MCF 10A (cell line): ENCODE measurements around the gene SF3A2. TPM values are rescaled to one million over a fixed set of nuclear protein-coding genes. Genes with fewer than 3 reads are reported as not detected.

Source experiments
- BruUV-seq: library from RNA; stranded (reverse); fragments of 400-500 nt; replicated peaks from 2 replicates; lab custom pipeline; 2021; lab: Mats Ljungman, UMichigan
- CTCF ChIA-PET: fragments of 300-600 bp; sonication (Branson Sonifier 250); formaldehyde crosslinking; extraction: SDS; loops from one replicate; lab custom pipeline; 2021; ENCODE audit warnings: antibody characterized with exemption, inconsistent platforms; lab: Yijun Ruan, JAX
- POLR2A ChIA-PET: fragments of 300-600, 350-650 bp; sonication (Branson Sonifier 250); formaldehyde crosslinking; extraction: SDS; loops from one replicate; lab custom pipeline; 2020; ENCODE audit warnings: antibody characterized with exemption, inconsistent platforms; lab: Yijun Ruan, JAX
- DNase-seq: peaks from one replicate; pipeline ENCODE4 v3.0.0-alpha.2; 2018; ENCODE audit not compliant: unreplicated experiment
- H3K27ac Mint-ChIP-seq: one replicate; pipeline ENCODE4 v1.8.0; 2022; ENCODE audit warnings: mild to moderate bottlenecking, low read depth, mixed read lengths; ENCODE audit not compliant: unreplicated experiment
- H3K27me3 Mint-ChIP-seq: one replicate; pipeline ENCODE4 v1.8.0; 2022; ENCODE audit warnings: mixed read lengths; ENCODE audit not compliant: insufficient read depth, unreplicated experiment
- H3K36me3 Mint-ChIP-seq: one replicate; pipeline ENCODE4 v1.8.0; 2022; ENCODE audit warnings: mild to moderate bottlenecking, moderate library complexity, mixed read lengths; ENCODE audit not compliant: insufficient read depth, unreplicated experiment
- H3K4me1 Mint-ChIP-seq: one replicate; pipeline ENCODE4 v1.8.0; 2022; ENCODE audit warnings: mixed read lengths; ENCODE audit not compliant: insufficient read depth, unreplicated experiment
- H3K4me3 Mint-ChIP-seq: one replicate; pipeline ENCODE4 v1.8.0; 2022; ENCODE audit warnings: mild to moderate bottlenecking, moderate library complexity, mixed read lengths; ENCODE audit not compliant: unreplicated experiment
- H3K9me3 Mint-ChIP-seq: one replicate; pipeline ENCODE4 v1.8.0; 2022; ENCODE audit warnings: mixed read lengths; ENCODE audit not compliant: unreplicated experiment
- CTCF ChIP-seq: fragments of 200-600 bp; IDR thresholded peaks from one replicate; pipeline ENCODE4 v1.8.0; 2022; ENCODE audit warnings: antibody characterized with exemption, mild to moderate bottlenecking; ENCODE audit not compliant: unreplicated experiment
- intact Hi-C: fragments of 100-400 bp; cut with micrococcal nuclease; formaldehyde crosslinking; loops from 2 replicates; pipeline ENCODE4 v1.14.1; 2022
- total RNA-seq: library from RNA; stranded (reverse); gene quantifications from 2 replicates; pipeline ENCODE4 v1.2.3, GENCODE V29; 2022

SF3A2 gene
- total RNA-seq, 1 experiment from 2014 or later = 101 TPM

GRCh38 chr19:2227415-2228156 is 9.0 kb upstream of the SF3A2 start:
- peaks cover 4% of the 10 kb centered on the region for H3K4me1 Mint-ChIP-seq
- no peak for DNase-seq
- peaks cover 60% of the 10 kb centered on the region for H3K36me3 Mint-ChIP-seq
- CTCF ChIA-PET = no interaction called here
- no peak overlapping the region for H3K4me3 Mint-ChIP-seq
- no peaks in the 10 kb centered on the region for H3K27me3 Mint-ChIP-seq
- no peaks in the 10 kb centered on the region for H3K9me3 Mint-ChIP-seq
- no TSS peak for BruUV-seq
- no peak for TF ChIP-seq CTCF
- H3K27ac Mint-ChIP-seq = no peak overlapping the region
- intact Hi-C loops = no loop called here
- POLR2A ChIA-PET = no interaction called here

- intact Hi-C loops = no loop called here
- no peaks in the 10 kb centered on the region for H3K9me3 Mint-ChIP-seq
- H3K36me3 Mint-ChIP-seq = peaks cover 63% of the 10 kb centered on the region
- BruUV-seq = no TSS peak
- POLR2A ChIA-PET = no interaction called here
- no peak overlapping the region for H3K27ac Mint-ChIP-seq
- H3K4me1 Mint-ChIP-seq = peaks cover 4% of the 10 kb centered on the region
- CTCF ChIA-PET = interaction anchor here (1.1 kb wide), 1 partner anchor 12 kb away, joined by 3 read pairs; no protein-coding TSS in a partner anchor
- no peaks in the 10 kb centered on the region for H3K27me3 Mint-ChIP-seq
- no peak overlapping the region for H3K4me3 Mint-ChIP-seq
- no peak for TF ChIP-seq CTCF
- DNase-seq = no peak
Observed at GRCh38 chr19:2228157-2229030, 8.2 kb upstream of the SF3A2 start.

GRCh38 chr19:2229103-2230032 is 7.3 kb upstream of the SF3A2 start:
- POLR2A ChIA-PET = interaction anchor here (0.8 to 1.5 kb wide), 3 partner anchors 10 to 144 kb away, joined by 3 to 5 read pairs (median 3); no protein-coding TSS in a partner anchor
- BruUV-seq = no TSS peak

More at GRCh38 chr19:2229103-2230032, 7.3 kb upstream of the SF3A2 start:
- H3K27ac Mint-ChIP-seq = no peak overlapping the region
- no peak for TF ChIP-seq CTCF
- DNase-seq = no peak
- CTCF ChIA-PET = interaction anchor here (1.1 kb wide), 1 partner anchor 13 kb away, joined by 3 read pairs; no protein-coding TSS in a partner anchor
- H3K27me3 Mint-ChIP-seq = no peaks in the 10 kb centered on the region
- H3K9me3 Mint-ChIP-seq = no peaks in the 10 kb centered on the region
- no peak overlapping the region for H3K4me3 Mint-ChIP-seq
- peaks cover 58% of the 10 kb centered on the region for H3K36me3 Mint-ChIP-seq
- intact Hi-C loops = no loop called here
- peaks cover 4% of the 10 kb centered on the region for H3K4me1 Mint-ChIP-seq
